HG03571 (cell line): ENCODE measurements around the gene COL11A2.
"Not testable (repeated sequence)": the region's sequence is repeated elsewhere in the genome, so short reads cannot be mapped to it uniquely, and the experiment has no call there.

Source experiments
- ATAC-seq: cut with Tn5 transposase; IDR thresholded peaks from one replicate; pipeline ENCODE4 v1.9.1; 2021; ENCODE audit not compliant: unreplicated experiment

Gene COL11A2

GRCh38 chr6:33192105-33192646 is at the start of gene COL11A2:
COL11A2 (minus strand) TSS chr6:33192467; CDS start chr6:33192240, 227 bp downstream.
- no peak for ATAC-seq

- ATAC-seq = no peak
Measured at GRCh38 chr6:33241968-33242367, 49.7 kb upstream of the COL11A2 start.

- no peak for ATAC-seq
Measured at GRCh38 chr6:33237741-33238140, 45.5 kb upstream of the COL11A2 start.

GRCh38 chr6:33236852-33237251 is 44.6 kb upstream of the COL11A2 start:
- ATAC-seq = no peak

- no peak for ATAC-seq
Measured at GRCh38 chr6:33236328-33236727, 44.1 kb upstream of the COL11A2 start.

- ATAC-seq = no peak
Measured at GRCh38 chr6:33235221-33235634, 43.0 kb upstream of the COL11A2 start.

- ATAC-seq = not testable (repeated sequence)
Measured at GRCh38 chr6:33226503-33227120, 34.3 kb upstream of the COL11A2 start.

- ATAC-seq = no peak
Measured at GRCh38 chr6:33217681-33218080, 25.4 kb upstream of the COL11A2 start.

GRCh38 chr6:33217246-33217645 is 25.0 kb upstream of the COL11A2 start:
- ATAC-seq = no peak

- ATAC-seq = no peak
Measured at GRCh38 chr6:33216117-33216649, 23.9 kb upstream of the COL11A2 start.

- ATAC-seq = no peak
Measured at GRCh38 chr6:33215271-33216116, 23.2 kb upstream of the COL11A2 start.

GRCh38 chr6:33213989-33214335 is 21.7 kb upstream of the COL11A2 start:
- no peak for ATAC-seq

- ATAC-seq = no peak
Measured at GRCh38 chr6:33213166-33213988, 21.1 kb upstream of the COL11A2 start.

GRCh38 chr6:33212857-33213165 is 20.5 kb upstream of the COL11A2 start:
- ATAC-seq = no peak

GRCh38 chr6:33211666-33212422 is 19.6 kb upstream of the COL11A2 start:
- ATAC-seq = no peak

GRCh38 chr6:33211136-33211535 is 18.9 kb upstream of the COL11A2 start:
- ATAC-seq = no peak

GRCh38 chr6:33209856-33210255 is 17.6 kb upstream of the COL11A2 start:
- no peak for ATAC-seq

GRCh38 chr6:33208091-33208967 is 16.1 kb upstream of the COL11A2 start, which contains the start of gene RING1:
RING1 (plus strand) TSS chr6:33208500; CDS start chr6:33208823, 323 bp downstream.
- ATAC-seq = no peak

- ATAC-seq = no peak
Measured at GRCh38 chr6:33207552-33208090, 15.4 kb upstream of the COL11A2 start.
